MV-4-11 (cell line): Measurements from ENCODE around the gene NUDCD3.
"Not testable (repeated sequence)": the region's sequence is repeated elsewhere in the genome, so short reads cannot be mapped to it uniquely, and the experiment has no call there.

Source experiments
- DNase-seq: peaks from one replicate; lab custom pipeline; 2025; lab: John Stamatoyannopoulos, UW

NUDCD3 gene

GRCh38 chr7:44517175-44517574 is 26.7 kb upstream of the NUDCD3 start:
- DNase-seq = no peak

DNA sequence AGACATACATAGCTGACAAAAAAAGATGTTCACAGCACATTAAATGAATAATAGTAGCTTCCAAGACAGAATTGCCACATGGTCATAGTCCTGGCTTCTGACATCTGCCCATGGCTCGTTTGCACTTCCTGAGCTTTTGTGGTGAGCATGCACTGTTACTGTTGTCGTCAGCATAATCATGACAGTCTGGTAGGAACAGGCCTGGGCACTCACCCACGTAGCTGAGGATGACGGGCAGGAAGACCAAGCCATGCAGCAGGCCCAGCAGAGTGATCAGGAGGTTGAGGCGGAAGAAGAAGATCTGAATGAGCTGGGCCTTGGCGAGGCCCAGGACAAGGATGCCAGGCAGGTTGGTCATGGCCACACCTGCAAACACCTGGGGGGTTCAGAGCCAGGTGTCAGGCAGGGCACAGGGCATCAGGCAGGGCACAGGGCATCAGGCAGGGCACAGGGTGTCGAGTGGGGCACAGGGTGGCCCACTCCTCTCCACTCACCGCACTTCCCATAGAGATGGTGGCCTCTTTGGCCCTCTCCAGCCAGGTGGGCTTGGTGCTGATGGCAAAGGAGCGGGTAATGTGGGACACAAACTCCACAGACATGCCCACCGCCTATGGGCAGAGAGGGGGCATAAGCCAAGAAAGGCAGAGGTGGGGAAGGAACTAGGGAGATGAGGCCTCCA is 25.3 kb upstream of the NUDCD3 start:
- no peak for DNase-seq

GRCh38 chr7:44512736-44513135 is 22.3 kb upstream of the NUDCD3 start:
- DNase-seq = no peak

GRCh38 chr7:44511863-44512468 is 21.5 kb upstream of the NUDCD3 start:
- DNase-seq = no peak

- DNase-seq = no peak
These were observed 20.8 kb upstream of the NUDCD3 start for GRCh38 chr7:44511236-44511635.

DNA sequence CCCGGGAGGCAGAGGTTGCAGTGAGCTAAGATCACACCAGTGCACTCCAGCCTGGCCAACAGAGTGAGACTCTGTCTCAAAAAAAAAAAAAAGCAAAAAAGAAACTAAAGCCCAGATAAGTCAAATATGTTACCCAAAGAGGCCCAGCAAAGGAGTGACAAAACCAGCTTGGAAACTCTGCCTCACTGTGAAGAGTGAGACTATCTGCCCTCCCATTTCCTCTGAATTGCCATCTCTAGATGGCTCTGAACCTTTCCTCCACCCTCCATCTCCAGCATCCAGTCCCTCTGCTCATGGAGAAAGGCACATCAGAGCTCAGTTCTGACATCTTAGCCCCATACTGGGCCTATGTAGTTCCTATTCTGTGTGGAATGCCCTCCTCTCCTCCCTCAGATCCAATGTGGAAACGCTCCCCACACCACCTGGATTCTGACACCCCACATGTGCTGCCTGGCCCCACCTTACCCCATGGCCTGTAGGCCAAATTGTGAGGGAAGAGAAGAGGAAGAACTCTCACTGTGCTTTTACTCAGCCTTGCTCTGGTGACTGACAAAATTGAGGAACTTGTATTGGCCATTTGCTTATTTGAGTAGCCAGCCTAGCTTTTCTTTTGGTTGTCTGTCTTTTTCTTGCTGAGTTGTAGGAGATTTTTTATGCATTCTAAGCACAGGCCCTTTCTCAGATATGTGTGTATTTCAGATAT is 18.0 kb upstream of the NUDCD3 start:
- DNase-seq = peak; percentile 53

DNA sequence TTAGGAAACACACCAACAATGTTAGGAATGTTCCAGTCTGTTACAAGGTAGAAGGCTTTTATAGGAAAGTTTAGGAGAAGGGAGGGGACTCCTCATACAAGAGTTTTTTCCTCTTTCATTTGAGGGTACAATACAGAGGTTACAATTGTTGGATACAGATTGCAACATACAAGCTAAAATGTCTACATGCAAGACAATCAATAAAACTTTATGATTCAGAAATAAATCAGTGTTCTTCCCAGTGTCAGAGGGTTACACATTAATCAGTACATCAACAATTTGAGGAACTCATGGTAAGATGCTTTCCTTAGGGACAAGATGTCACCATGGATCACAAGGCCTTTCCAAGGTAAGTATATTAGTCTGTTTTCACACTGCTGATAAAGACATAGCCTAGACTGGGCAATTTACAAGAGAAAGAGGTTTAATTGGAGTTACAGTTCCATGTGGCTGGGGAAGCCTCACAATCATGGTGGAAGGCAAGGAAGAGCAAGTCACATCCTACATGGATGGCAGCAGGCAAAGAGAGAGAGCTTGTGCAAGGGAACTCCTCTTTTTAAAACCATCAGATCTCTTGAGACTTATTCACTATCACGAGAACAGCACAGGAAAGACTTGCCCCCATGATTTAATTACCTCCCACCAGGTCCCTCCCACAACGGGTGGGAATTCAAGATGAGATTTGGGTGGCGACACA is 16.3 kb upstream of the NUDCD3 start:
- DNase-seq = not testable (repeated sequence)

DNA sequence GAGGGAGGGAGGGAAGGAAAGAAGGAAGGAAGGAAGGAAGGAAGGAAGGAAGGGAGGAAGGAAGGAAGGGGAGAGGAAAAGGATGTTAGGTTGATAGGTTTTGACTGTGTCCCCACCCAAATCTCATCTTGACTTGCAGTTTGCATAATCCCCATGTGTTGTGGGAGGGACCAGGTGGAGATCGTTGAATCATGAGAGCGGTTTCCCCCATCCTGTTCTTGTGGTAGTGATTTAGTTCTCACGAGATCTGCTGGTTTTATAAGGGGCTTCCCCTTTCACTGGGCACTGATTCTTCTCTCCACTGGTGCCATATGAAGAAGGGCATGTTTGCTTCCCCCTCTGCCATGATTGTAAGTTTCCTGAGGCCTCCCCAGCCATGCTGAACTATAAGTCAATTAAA is 15.1 kb upstream of the NUDCD3 start:
- DNase-seq = no peak

DNA sequence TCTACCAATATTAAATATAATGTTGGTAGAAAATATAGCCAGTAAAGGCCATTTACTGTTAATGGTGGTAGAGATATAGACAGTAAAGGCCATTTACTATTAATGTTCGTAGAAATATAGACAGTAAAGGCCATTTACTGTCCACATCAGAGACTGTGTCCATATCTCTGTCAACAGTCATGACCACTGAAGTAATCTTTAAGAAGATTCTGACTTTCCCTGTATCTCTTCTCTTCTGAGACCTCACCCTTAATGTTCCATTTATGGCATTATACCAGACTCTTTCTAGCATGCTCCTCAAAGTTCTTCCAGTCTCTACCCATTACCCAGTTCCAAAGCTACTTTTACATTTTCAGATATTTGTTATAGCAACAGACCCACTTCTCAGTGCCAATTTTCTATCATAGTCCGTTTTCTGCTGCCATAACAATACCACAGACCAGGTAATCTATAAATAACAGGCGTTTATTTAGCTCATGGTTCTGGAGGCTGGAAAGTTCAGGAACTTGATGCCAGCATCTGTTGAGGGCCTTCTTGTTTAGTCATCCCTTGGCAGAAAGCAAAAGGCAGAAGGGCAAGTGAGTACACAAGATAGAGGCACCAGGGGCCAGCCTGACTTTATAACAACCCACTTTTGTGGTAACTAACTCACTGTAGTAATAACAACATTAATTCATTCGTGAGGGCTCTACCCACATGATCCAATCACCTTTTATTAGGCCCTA is 7.9 kb upstream of the NUDCD3 start:
- DNase-seq = no peak

GRCh38 chr7:44497155-44498027 is 6.9 kb upstream of the NUDCD3 start:
- DNase-seq = no peak

GRCh38 chr7:44496385-44496784 is 5.9 kb upstream of the NUDCD3 start:
- DNase-seq = no peak

- DNase-seq = no peak
These were observed 4.5 kb upstream of the NUDCD3 start for GRCh38 chr7:44494960-44495359.

DNA sequence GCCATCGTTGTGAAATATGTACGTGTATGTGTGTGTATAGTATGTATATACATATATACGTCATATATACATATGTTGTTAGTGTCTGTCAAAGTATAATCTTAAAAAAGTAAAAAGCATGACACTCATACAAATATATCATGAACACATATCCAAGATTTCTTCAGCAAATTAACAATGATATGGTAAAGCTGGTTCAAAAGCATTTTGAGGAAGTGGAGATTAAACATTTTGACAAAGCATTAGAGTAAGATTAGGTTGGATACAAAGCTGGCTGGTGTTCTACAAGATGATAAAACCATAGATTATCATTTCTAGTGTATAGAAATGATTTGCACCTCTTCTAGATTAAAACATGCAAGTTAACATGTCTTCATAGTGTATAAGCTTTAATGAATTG is 771 bp upstream of the NUDCD3 start:
- no peak for DNase-seq

DNA sequence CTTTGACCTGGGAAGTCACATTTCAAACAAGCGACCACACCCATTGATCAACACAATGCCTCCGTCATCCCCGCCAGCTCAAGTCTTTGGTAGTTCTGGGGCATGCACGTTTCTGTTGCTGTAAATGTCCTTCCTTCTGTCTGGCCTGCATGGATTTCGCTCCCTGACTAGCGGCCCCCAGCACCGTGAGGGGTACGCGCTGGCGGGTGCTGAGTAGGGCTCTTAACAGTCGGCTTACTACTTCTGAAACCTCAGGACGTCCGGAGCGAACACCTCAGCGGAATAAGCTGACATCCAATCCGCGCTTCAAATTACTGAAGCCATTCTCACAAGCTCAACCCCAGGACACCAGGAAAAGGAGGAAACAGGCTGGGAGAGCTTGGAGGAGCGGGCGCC is 505 bp downstream of the NUDCD3 start:
- DNase-seq = no peak

DNA sequence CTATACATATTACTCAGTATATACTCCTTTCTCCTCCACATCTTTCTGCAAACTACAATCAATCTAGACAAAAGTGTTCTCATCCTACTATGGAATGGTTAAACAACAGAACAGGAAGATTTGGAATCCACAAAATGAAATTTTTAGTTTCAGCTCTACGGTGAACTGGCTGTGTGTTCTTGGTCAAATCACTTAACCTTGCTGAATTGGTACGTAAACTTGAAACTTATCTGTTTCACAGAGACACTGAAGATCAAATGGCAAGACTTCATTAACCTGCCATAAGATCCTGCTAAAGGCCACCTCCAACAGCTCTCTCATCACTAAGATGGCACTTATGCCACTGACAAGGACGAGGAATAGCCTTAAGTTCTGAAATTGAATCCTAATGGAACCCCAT is 1.5 kb downstream of the NUDCD3 start:
- no peak for DNase-seq

GRCh38 chr7:44486693-44487092 is 3.8 kb downstream of the NUDCD3 start:
- DNase-seq = peak; percentile 40

DNA sequence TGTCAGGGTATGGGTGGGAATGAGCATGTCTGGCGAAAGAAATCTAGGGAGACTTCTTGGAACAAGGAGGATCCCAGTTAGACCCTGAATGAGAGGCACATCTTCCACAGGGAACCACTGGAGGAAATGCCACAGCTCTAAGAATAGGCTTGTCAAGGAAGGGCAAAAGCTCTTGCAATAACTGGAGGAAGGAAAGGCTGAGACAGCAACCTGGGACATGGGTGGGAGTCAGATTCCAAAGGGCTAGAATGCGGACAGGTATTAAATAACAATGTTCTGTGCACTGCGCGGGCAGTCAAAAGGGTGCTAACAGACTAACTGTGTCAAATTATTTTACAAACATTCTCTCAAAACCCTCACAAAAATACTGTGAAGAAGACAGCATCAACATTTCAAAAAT is 4.5 kb downstream of the NUDCD3 start:
- no peak for DNase-seq

GRCh38 chr7:44484482-44485313 is 5.8 kb downstream of the NUDCD3 start:
- peak; percentile 56 for DNase-seq

DNA sequence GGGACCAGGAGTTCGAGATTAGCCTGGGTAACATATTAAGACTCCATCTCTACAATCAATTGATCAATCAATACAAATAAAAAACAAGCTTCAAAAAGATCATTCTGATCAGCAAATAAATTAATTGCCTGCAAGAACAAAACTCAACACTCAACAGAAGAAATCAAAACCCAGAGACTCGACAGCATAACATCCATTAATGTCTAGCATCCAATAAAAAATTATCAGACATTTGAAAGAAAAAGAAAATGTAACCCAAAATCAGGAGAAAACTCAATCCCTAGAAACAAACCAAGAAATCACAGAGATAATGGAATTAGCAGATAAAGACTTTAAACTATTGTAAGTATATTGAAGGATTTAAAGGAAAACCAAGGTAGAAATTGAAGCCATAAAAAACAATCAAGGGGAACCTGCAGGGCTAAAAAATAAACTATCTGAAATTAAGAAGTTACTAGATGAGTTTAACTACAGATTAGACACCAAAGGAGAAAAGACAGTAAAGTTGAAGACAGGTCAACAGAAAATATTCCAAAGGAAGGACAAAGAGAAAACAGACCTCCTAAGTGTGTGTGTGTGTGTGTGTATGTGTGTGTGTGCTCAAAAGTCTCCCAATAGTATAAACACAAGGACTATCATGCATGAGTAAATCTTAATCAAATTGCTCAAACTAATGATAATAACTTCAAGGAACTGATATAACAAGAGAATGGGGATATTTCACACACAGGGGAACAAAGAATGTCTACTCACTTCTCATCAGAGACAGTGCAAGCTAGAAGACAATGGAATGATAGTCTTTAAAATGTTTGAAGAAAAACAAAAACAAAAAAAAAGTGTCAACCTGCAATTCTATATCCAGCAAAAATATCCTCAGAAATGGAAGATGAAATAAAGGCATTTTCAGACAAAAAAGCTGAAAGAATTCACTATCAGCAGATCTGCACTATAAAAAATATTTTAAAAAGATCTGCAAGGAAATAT is 7.7 kb downstream of the NUDCD3 start:
- no peak for DNase-seq
